K562 (cell line): ENCODE data around the gene ATP6V1G1. TPM values are rescaled to one million over a fixed set of nuclear protein-coding genes. Genes with fewer than 3 reads are reported as not detected.

Experiments used
- ASH1L ChIP-seq: fragments of 450-650 bp; IDR thresholded peaks from 2 replicates; pipeline ENCODE4 v1.6.1; 2018; ENCODE audit warnings: borderline replicate concordance, mild to moderate bottlenecking, low read depth; ENCODE audit not compliant: partially characterized antibody
- CBFB ChIP-seq: sonication (generic); formaldehyde crosslinking; IDR thresholded peaks from 2 replicates; pipeline ENCODE4 v1.4.0; 2020; ENCODE audit warnings: mild to moderate bottlenecking, missing genetic modification reagents
- CHD7 ChIP-seq: fragments of 200-600 bp; sonication (generic); IDR thresholded peaks from one replicate; pipeline ENCODE4 v1.6.1; 2012; ENCODE audit warnings: mild to moderate bottlenecking, low read depth, low read length, inconsistent platforms
- GTF2B ChIP-seq: IDR thresholded peaks from 2 replicates; pipeline ENCODE4 v1.6.1; 2011; ENCODE audit not compliant: insufficient read length; ENCODE audit errors: extremely low read depth
- GTF2E2 ChIP-seq: fragments of 200-800 bp; sonication (Bioruptor generic); IDR thresholded peaks from 2 replicates; pipeline ENCODE4 v1.6.1; 2016; ENCODE audit warnings: missing genetic modification characterization, missing compliant biosample characterization
- JUNB ChIP-seq: fragments of 450-650 bp; formaldehyde crosslinking; conservative IDR thresholded peaks from 2 replicates; pipeline ENCODE4 v1.4.0; 2020; ENCODE audit warnings: mild to moderate bottlenecking
- MTA3 ChIP-seq: fragments of 450-650 bp; formaldehyde crosslinking; IDR thresholded peaks from 2 replicates; pipeline ENCODE4 v1.6.1; 2017; ENCODE audit warnings: mild to moderate bottlenecking, borderline replicate concordance
- ZBTB2 ChIP-seq: fragments of 450-650 bp; IDR thresholded peaks from 2 replicates; pipeline ENCODE4 v1.6.1; 2016; ENCODE audit warnings: antibody characterized with exemption
- ZBTB7A ChIP-seq: IDR thresholded peaks from 2 replicates; pipeline ENCODE4 v1.6.1; 2011; ENCODE audit warnings: low read depth, mild to moderate bottlenecking, low read length, moderate library complexity, borderline replicate concordance; ENCODE audit not compliant: control insufficient read depth
- polyA plus RNA-seq, 8 experiments: library from polyadenylated mRNA; depleted of rRNA in 4 of 8; stranded (reverse) in 5 of 8; unstranded in 3 of 8; fragments of >200 nt; fragmentation: Nextera tagmentation in 2 of 8; fragmentation: Illumina TruSeq in 1 of 8; extraction: Ambion mirVana in 2 of 8; extraction: Trizol in 1 of 8; gene quantifications; 2 replicates each; pipeline versions ENCODE4 v1.2.1 to v1.2.3, GENCODE V29; 2011 to 2014; ENCODE audit warnings: inconsistent platforms in 1 of 8, missing spikeins in 1 of 8
- total RNA-seq, 7 experiments: library from RNA; depleted of rRNA in 6 of 7; stranded (reverse); fragments of >200 nt in 6 of 7; fragmentation: Illumina TruSeq in 2 of 7; extraction: Trizol in 2 of 7; gene quantifications; 2 replicates each; pipeline versions ENCODE4 v1.2.1 to v1.2.3, GENCODE V29; 2011 to 2021; ENCODE audit warnings: low replicate concordance in 1 of 7

Gene ATP6V1G1
- total and polyA plus RNA-seq, 9 of the 15 experiments (the other 6 are each of a cell fraction or from before 2014, with no cell fraction given) = 88.4 to 492 (median 193) TPM

- TF ChIP-seq CHD7 = no peak
- TF ChIP-seq GTF2B = no peak
- no peak for TF ChIP-seq ZBTB7A
- no peak for TF ChIP-seq GTF2E2
- TF ChIP-seq ASH1L = no peak
- no peak for TF ChIP-seq JUNB
- no peak for TF ChIP-seq CBFB (CRISPR knock-in tag)
- TF ChIP-seq MTA3 = no peak
- TF ChIP-seq ZBTB2 = no peak
These were observed 18.5 kb downstream of the ATP6V1G1 start (continued) for GRCh38 chr9:114606068-114606467.
